Neural progenitor cell (in vitro differentiated cells): Measurements from ENCODE around the gene STPG1. TPM values are rescaled to one million over a fixed set of nuclear protein-coding genes. Genes with fewer than 3 reads are reported as not detected.

ENCODE experiments used
- DNase-seq: peaks from one replicate; pipeline ENCODE4 v3.0.0-alpha.2; 2016; ENCODE audit warnings: low spot score
- H2AFZ ChIP-seq: fragments of 200-600 bp; sonication (generic); replicated peaks from 2 replicates; pipeline ENCODE4 v1.6.1; 2016; ENCODE audit warnings: antibody characterized with exemption
- H3F3A ChIP-seq: fragments of 200-600 bp; sonication (generic); 2 replicates; pipeline ENCODE4 v1.6.1; 2016; ENCODE audit warnings: antibody characterized with exemption, low read depth
- H3K27ac ChIP-seq: fragments of 200-600 bp; sonication (generic); 2 replicates; pipeline ENCODE4 v1.5.1; 2016; ENCODE audit warnings: mild to moderate bottlenecking
- H3K27me3 ChIP-seq: fragments of 200-600 bp; sonication (generic); 2 replicates; pipeline ENCODE4 v1.6.1; 2016; ENCODE audit warnings: mild to moderate bottlenecking, moderate library complexity
- H3K36me3 ChIP-seq: fragments of 200-600 bp; sonication (generic); 2 replicates; pipeline ENCODE4 v1.5.1; 2016
- H3K4me1 ChIP-seq: fragments of 200-600 bp; sonication (generic); 2 replicates; pipeline ENCODE4 v1.6.1; 2016; ENCODE audit warnings: mixed run types
- H3K4me2 ChIP-seq: fragments of 200-600 bp; sonication (generic); 2 replicates; pipeline ENCODE4 v1.6.1; 2016
- H3K4me3 ChIP-seq: fragments of 200-600 bp; sonication (generic); 2 replicates; pipeline ENCODE4 v1.5.1; 2016
- H3K79me2 ChIP-seq: fragments of 200-600 bp; sonication (generic); 2 replicates; pipeline ENCODE4 v1.6.1; 2016; ENCODE audit warnings: low read depth
- H3K9ac ChIP-seq: fragments of 200-600 bp; sonication (generic); 2 replicates; pipeline ENCODE4 v1.6.1; 2016
- H3K9me3 ChIP-seq: fragments of 200-600 bp; sonication (generic); 2 replicates; pipeline ENCODE4 v1.5.1; 2016; ENCODE audit warnings: low read depth
- H4K20me1 ChIP-seq: fragments of 200-600 bp; sonication (generic); 2 replicates; pipeline ENCODE4 v1.6.1; 2016; ENCODE audit warnings: low read depth
- H3K27ac Mint-ChIP-seq: 3 replicates; pipeline ENCODE4 v1.8.0; 2021; ENCODE audit warnings: mixed read lengths
- H3K27me3 Mint-ChIP-seq: 2 replicates; pipeline ENCODE4 v1.8.0; 2022; ENCODE audit warnings: low read depth, mild to moderate bottlenecking, inconsistent platforms, moderate library complexity, mixed read lengths; ENCODE audit not compliant: insufficient read depth
- H3K36me3 Mint-ChIP-seq: 3 replicates; pipeline ENCODE4 v1.8.0; 2021; ENCODE audit warnings: mixed read lengths
- H3K4me1 Mint-ChIP-seq: 3 replicates; pipeline ENCODE4 v1.8.0; 2021; ENCODE audit warnings: mixed read lengths
- H3K4me3 Mint-ChIP-seq: 3 replicates; pipeline ENCODE4 v1.8.0; 2021; ENCODE audit warnings: mild to moderate bottlenecking, moderate library complexity, mixed read lengths
- H3K9me3 Mint-ChIP-seq: 3 replicates; pipeline ENCODE4 v1.8.0; 2020; ENCODE audit warnings: mixed read lengths
- EZH2 ChIP-seq: fragments of 200-600 bp; sonication (generic); IDR thresholded peaks from 2 replicates; pipeline ENCODE4 v1.6.1; 2017; ENCODE audit warnings: antibody characterized with exemption, mild to moderate bottlenecking, moderate library complexity
- EZH2phosphoT487 ChIP-seq: fragments of 200-600 bp; sonication (generic); IDR thresholded peaks from 2 replicates; pipeline ENCODE4 v1.6.1; 2017; ENCODE audit warnings: antibody characterized with exemption
- total RNA-seq: library from RNA; depleted of rRNA; stranded (reverse); fragments of >200 nt; gene quantifications from 2 replicates; pipeline ENCODE4 v1.2.3, GENCODE V29; 2015; ENCODE audit warnings: low replicate concordance
- TF ChIP-seq, protein P1 (sequence below): fragments of 200-600 bp; sonication (generic); IDR thresholded peaks from 2 replicates; pipeline ENCODE4 v1.5.1; 2017; ENCODE audit warnings: antibody characterized with exemption, mild to moderate bottlenecking

The STPG1 gene
- total RNA-seq, 1 donor from 2014 or later = 15.9 TPM

DNA sequence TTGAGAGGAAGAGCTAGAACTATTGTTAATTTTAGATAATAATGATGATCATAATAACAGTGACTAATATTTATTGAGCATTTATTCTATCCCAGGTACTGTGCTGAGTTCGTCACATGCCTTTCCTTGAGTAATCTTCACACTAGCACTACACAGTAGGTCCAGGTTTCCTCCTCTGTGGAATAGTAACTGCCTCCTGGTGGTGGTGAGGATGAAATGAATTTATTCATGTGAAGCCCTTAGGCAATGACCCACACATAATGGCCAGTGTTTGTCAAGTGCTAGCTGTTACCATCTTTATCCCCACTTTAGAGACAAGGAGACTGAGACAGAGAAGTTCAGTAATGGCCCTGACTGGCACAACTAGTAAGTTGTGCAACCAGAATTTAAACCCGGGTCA lies 7.9 kb upstream of the STPG1 start:
- Histone ChIP-seq H3K79me2 (no peaks in the 10 kb centered on the region), H3K9ac (no peak overlapping the region), H3K4me3 (no peak overlapping the region), H3F3A (no peaks in the 10 kb centered on the region), H3K4me2 (no peak overlapping the region), H3K27me3 (no peaks in the 10 kb centered on the region), H3K36me3 (no peaks in the 10 kb centered on the region), H3K27ac (no peak overlapping the region), H3K9me3 (no peaks in the 10 kb centered on the region), H4K20me1 (no peaks in the 10 kb centered on the region), H2AFZ (no peak overlapping the region), H3K4me1 (no peaks in the 10 kb centered on the region)
- no peak overlapping the region for H3K4me3 Mint-ChIP-seq
- no peaks in the 10 kb centered on the region for H3K36me3 Mint-ChIP-seq
- peaks cover 2% of the 10 kb centered on the region for H3K27me3 Mint-ChIP-seq
- peak; percentile 18 for DNase-seq
- H3K27ac Mint-ChIP-seq = no peak overlapping the region
- no peaks in the 10 kb centered on the region for H3K9me3 Mint-ChIP-seq
- H3K4me1 Mint-ChIP-seq = peaks cover 5% of the 10 kb centered on the region
- TF ChIP-seq EZH2 = no peak
- TF ChIP-seq, protein P1, sequence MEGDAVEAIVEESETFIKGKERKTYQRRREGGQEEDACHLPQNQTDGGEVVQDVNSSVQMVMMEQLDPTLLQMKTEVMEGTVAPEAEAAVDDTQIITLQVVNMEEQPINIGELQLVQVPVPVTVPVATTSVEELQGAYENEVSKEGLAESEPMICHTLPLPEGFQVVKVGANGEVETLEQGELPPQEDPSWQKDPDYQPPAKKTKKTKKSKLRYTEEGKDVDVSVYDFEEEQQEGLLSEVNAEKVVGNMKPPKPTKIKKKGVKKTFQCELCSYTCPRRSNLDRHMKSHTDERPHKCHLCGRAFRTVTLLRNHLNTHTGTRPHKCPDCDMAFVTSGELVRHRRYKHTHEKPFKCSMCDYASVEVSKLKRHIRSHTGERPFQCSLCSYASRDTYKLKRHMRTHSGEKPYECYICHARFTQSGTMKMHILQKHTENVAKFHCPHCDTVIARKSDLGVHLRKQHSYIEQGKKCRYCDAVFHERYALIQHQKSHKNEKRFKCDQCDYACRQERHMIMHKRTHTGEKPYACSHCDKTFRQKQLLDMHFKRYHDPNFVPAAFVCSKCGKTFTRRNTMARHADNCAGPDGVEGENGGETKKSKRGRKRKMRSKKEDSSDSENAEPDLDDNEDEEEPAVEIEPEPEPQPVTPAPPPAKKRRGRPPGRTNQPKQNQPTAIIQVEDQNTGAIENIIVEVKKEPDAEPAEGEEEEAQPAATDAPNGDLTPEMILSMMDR = peak; percentile 35

DNA sequence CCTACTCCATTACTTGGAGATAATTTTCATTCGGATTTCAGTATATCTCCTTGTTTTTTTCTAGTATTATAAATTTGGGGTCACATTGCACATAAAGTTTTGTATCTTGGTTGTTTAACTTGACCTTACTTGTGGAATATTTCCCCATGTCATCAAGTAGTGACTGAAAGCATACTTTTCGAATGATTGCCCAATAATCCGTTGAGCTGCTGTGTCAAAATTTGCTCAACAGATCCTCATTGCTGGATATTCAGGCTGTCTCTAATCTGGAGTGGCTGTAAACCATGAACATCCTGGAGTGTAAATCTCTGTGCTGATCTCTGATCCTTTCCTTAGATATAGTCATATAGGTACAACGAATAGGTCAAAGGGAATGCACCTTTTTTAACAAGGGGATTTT lies 7.0 kb upstream of the STPG1 start:
- Histone ChIP-seq H3K27ac (no peak overlapping the region), H3K9me3 (no peaks in the 10 kb centered on the region), H2AFZ (no peak overlapping the region), H4K20me1 (no peaks in the 10 kb centered on the region), H3K4me3 (no peak overlapping the region), H3K36me3 (no peaks in the 10 kb centered on the region), H3F3A (no peaks in the 10 kb centered on the region), H3K4me2 (no peak overlapping the region), H3K79me2 (no peaks in the 10 kb centered on the region), H3K27me3 (no peaks in the 10 kb centered on the region), H3K4me1 (no peaks in the 10 kb centered on the region), H3K9ac (no peak overlapping the region)
- TF ChIP-seq EZH2 (no peak), EZH2phosphoT487 (no peak)
- TF ChIP-seq, protein P1 = no peak
- DNase-seq = no peak
- Mint-ChIP-seq H3K27ac (no peak overlapping the region), H3K9me3 (no peaks in the 10 kb centered on the region), H3K36me3 (no peaks in the 10 kb centered on the region), H3K4me3 (no peak overlapping the region), H3K27me3 (peaks cover 2% of the 10 kb centered on the region), H3K4me1 (peaks cover 11% of the 10 kb centered on the region)

DNA sequence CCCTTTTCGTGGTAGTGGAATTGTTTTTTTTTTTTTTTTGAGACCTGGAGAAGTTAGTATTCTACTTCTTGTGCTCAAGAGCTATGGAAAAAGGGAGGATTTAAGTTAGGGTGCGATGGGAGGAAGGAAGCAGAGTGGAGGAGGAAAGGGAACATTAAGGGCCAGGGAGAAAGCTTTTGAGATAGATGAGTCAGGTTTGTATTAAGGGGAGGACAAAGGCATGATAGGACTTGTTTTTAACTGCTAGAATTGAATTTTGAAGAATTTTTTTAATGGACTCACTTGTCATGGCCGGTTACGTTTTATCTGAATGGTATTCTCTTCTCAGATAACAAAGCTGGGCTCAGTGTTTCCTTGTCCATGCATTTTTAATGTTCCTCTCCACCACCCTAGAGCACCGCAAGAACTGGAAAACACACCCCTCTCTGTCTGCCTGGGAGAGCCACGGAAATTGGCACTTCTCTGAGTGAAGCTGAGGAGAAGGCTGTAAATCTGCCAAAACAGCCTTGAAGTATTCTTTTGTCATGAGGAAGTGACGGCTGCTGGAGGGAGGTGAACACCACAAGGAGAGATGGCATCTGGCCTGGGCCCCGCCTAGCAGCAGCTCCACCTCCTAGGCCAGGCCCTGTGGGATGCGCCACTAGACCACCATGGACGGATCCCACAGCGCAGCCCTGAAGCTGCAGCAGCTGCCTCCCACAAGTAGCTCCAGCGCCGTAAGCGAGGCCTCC lies 5.5 kb upstream of the STPG1 start:
- no peak overlapping the region for H3K9ac ChIP-seq
- no peaks in the 10 kb centered on the region for H4K20me1 ChIP-seq
- peaks cover 5% of the 10 kb centered on the region for H3K27me3 Mint-ChIP-seq
- H3K36me3 Mint-ChIP-seq = no peaks in the 10 kb centered on the region
- H3K4me1 Mint-ChIP-seq = peaks cover 17% of the 10 kb centered on the region
- no peaks in the 10 kb centered on the region for H3K27me3 ChIP-seq
- TF ChIP-seq, protein P1 = no peak
- TF ChIP-seq EZH2phosphoT487 (no peak), EZH2 (no peak)
- no peak overlapping the region for H3K27ac ChIP-seq
- H3K4me1 ChIP-seq = no peaks in the 10 kb centered on the region
- H3K79me2 ChIP-seq = no peaks in the 10 kb centered on the region
- no peak overlapping the region for H3K4me3 Mint-ChIP-seq
- no peaks in the 10 kb centered on the region for H3K9me3 Mint-ChIP-seq
- peaks cover 8% of the 10 kb centered on the region for H3F3A ChIP-seq
- no peak overlapping the region for H3K4me2 ChIP-seq
- H2AFZ ChIP-seq = no peak overlapping the region
- DNase-seq = no peak
- no peak overlapping the region for H3K27ac Mint-ChIP-seq
- H3K36me3 ChIP-seq = no peaks in the 10 kb centered on the region
- no peak overlapping the region for H3K4me3 ChIP-seq
- no peaks in the 10 kb centered on the region for H3K9me3 ChIP-seq
